Measurements from ENCODE around the gene GTPBP1. TPM values are rescaled to one million over a fixed set of nuclear protein-coding genes. Genes with fewer than 3 reads are reported as not detected.

GTPBP1 gene
- polyA plus RNA-seq, 1 of the 3 experiments (the other 2 are of a cell fraction): 15.2 TPM

DNA sequence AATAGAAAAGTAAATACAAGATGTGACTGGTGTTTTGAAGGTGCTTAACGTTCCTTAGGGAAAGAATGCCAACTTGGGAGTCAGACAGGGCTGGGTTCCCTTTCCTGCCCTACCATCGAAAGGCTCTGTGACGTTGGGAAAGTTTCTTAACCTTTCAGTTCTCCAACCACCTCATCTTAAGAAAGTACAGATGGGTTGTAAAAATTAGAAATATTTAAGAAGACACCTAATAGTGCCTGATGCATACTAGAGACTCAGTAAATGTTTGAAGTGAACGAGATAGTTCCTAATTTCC lies 1.1 kb downstream of the GTPBP1 start:
- ChIA-PET POLR2A (no interaction called here), CTCF (interaction anchor here (1.1 to 1.7 kb wide), 2 partner anchors 25 to 26 kb away, joined by 6 to 7 read pairs; partner anchors contain the start of gene TOMM22)
- no peak for DNase-seq
- Histone ChIP-seq H3K9me2 (no peaks in the 10 kb centered on the region), H3K4me1 (ENCODE audit: control insufficient read depth in 1 of 2, insufficient read depth in 2 of 2, low read depth in 1 of 2, low read length in 1 of 2) (peaks cover 0 to 5% of the 10 kb centered on the region in 2 experiments; a peak in 2 of 4 replicates), H3K27me3 (ENCODE audit: insufficient read depth) (no peaks in the 10 kb centered on the region), H4K20me1 (ENCODE audit: insufficient read depth) (peaks cover 21% of the 10 kb centered on the region; the same call in 1 of the 2 replicates), H3K4me2 (peak overlapping the region; percentile 77), H3K36me3 (replicated peaks in 1 of 2; ENCODE audit: control insufficient read depth in 1 of 2, insufficient read depth in 2 of 2, low read length in 1 of 2) (peaks cover 0 to 3% of the 10 kb centered on the region in 2 experiments), H3K9me3 (no peaks in the 10 kb centered on the region), H3F3A (replicated peaks; ENCODE audit: insufficient read depth) (no peaks in the 10 kb centered on the region), H3K9ac (peak overlapping the region; percentile 84; the same call in 1 of the 2 replicates), H3K27ac (ENCODE audit: low read depth in 2 of 2, low read length in 1 of 2) (peak overlapping the region in 1 of 2 experiments; percentile 66; a peak in 2 of 4 replicates), H3K79me2 (ENCODE audit: insufficient read depth) (peaks cover 54% of the 10 kb centered on the region), H2AFZ (ENCODE audit: low read depth) (no peak overlapping the region), H3K4me3 (ENCODE audit: low read depth in 2 of 2, low read length in 1 of 2) (peak overlapping the region; percentile 65 to 66)
- 4% methylated on average over 4 of the region's 4 CpGs for WGBS (ENCODE audit: low lambda C conversion rate)
- TF ChIP-seq POLR2AphosphoS5 (IDR thresholded peaks at IDR 0.05; ENCODE audit: low read depth, low read length) (no peak), RAD21 (IDR thresholded peaks at IDR 0.05; ENCODE audit: low read length) (no peak), GATA2 (CRISPR knock-in tag; IDR thresholded peaks at IDR 0.05) (no peak), NFIC (IDR thresholded peaks at IDR 0.05; ENCODE audit: borderline replicate concordance) (no peak), MEF2A (IDR thresholded peaks at IDR 0.05; ENCODE audit: borderline replicate concordance, low read depth) (no peak), TAF1 (IDR thresholded peaks at IDR 0.05; ENCODE audit: borderline replicate concordance, low read depth, low read length) (no peak), TCF12 (IDR thresholded peaks at IDR 0.05) (no peak), RFX5 (IDR thresholded peaks at IDR 0.05; ENCODE audit: low read length) (no peak), FOXJ3 (CRISPR knock-in tag; IDR thresholded peaks at IDR 0.05) (no peak), CHD2 (IDR thresholded peaks at IDR 0.05; ENCODE audit: low read length, partially characterized antibody) (no peak), NRF1 (IDR thresholded peaks at IDR 0.05; ENCODE audit: low read depth, low read length) (no peak)
- TF ChIP-seq, protein P1, sequence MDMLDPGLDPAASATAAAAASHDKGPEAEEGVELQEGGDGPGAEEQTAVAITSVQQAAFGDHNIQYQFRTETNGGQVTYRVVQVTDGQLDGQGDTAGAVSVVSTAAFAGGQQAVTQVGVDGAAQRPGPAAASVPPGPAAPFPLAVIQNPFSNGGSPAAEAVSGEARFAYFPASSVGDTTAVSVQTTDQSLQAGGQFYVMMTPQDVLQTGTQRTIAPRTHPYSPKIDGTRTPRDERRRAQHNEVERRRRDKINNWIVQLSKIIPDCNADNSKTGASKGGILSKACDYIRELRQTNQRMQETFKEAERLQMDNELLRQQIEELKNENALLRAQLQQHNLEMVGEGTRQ (IDR thresholded peaks at IDR 0.05; ENCODE audit: borderline replicate concordance, low read depth, low read length): no peak
- TF ChIP-seq, protein P2, sequence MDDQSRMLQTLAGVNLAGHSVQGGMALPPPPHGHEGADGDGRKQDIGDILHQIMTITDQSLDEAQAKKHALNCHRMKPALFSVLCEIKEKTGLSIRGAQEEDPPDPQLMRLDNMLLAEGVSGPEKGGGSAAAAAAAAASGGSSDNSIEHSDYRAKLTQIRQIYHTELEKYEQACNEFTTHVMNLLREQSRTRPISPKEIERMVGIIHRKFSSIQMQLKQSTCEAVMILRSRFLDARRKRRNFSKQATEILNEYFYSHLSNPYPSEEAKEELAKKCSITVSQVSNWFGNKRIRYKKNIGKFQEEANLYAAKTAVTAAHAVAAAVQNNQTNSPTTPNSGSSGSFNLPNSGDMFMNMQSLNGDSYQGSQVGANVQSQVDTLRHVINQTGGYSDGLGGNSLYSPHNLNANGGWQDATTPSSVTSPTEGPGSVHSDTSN (IDR thresholded peaks at IDR 0.05): no peak
- TF ChIP-seq, protein P3, sequence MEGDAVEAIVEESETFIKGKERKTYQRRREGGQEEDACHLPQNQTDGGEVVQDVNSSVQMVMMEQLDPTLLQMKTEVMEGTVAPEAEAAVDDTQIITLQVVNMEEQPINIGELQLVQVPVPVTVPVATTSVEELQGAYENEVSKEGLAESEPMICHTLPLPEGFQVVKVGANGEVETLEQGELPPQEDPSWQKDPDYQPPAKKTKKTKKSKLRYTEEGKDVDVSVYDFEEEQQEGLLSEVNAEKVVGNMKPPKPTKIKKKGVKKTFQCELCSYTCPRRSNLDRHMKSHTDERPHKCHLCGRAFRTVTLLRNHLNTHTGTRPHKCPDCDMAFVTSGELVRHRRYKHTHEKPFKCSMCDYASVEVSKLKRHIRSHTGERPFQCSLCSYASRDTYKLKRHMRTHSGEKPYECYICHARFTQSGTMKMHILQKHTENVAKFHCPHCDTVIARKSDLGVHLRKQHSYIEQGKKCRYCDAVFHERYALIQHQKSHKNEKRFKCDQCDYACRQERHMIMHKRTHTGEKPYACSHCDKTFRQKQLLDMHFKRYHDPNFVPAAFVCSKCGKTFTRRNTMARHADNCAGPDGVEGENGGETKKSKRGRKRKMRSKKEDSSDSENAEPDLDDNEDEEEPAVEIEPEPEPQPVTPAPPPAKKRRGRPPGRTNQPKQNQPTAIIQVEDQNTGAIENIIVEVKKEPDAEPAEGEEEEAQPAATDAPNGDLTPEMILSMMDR (IDR thresholded peaks at IDR 0.05): no peak

DNA sequence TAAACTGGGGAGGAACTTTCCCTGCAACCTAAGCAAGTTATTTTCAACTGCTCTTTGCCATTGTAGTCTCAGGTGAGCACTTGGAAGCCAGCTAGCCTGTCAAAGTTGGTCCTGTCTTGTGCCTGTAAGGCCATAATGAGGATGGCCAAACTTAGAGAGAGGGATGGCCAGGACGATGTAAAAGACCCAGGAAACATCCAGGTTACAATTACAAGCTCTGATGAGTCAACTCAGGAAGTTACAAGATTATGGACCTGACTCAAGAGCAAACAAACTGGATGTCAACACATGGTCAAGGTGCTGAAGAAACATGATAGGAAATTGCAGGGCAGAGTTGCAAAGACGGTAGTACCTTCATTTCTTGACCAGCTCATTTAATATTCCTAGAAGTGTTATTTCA lies 1.6 kb downstream of the GTPBP1 start:
- no peak for DNase-seq
- TF ChIP-seq FOXJ3 (CRISPR knock-in tag; IDR thresholded peaks at IDR 0.05) (no peak), SMC3 (IDR thresholded peaks at IDR 0.05; ENCODE audit: low read depth, low read length) (no peak), JUND (IDR thresholded peaks at IDR 0.05) (no peak), RAD21 (IDR thresholded peaks at IDR 0.05; ENCODE audit: low read length) (no peak), TAF1 (IDR thresholded peaks at IDR 0.05; ENCODE audit: borderline replicate concordance, low read depth, low read length) (no peak)
- TF ChIP-seq, protein P4, sequence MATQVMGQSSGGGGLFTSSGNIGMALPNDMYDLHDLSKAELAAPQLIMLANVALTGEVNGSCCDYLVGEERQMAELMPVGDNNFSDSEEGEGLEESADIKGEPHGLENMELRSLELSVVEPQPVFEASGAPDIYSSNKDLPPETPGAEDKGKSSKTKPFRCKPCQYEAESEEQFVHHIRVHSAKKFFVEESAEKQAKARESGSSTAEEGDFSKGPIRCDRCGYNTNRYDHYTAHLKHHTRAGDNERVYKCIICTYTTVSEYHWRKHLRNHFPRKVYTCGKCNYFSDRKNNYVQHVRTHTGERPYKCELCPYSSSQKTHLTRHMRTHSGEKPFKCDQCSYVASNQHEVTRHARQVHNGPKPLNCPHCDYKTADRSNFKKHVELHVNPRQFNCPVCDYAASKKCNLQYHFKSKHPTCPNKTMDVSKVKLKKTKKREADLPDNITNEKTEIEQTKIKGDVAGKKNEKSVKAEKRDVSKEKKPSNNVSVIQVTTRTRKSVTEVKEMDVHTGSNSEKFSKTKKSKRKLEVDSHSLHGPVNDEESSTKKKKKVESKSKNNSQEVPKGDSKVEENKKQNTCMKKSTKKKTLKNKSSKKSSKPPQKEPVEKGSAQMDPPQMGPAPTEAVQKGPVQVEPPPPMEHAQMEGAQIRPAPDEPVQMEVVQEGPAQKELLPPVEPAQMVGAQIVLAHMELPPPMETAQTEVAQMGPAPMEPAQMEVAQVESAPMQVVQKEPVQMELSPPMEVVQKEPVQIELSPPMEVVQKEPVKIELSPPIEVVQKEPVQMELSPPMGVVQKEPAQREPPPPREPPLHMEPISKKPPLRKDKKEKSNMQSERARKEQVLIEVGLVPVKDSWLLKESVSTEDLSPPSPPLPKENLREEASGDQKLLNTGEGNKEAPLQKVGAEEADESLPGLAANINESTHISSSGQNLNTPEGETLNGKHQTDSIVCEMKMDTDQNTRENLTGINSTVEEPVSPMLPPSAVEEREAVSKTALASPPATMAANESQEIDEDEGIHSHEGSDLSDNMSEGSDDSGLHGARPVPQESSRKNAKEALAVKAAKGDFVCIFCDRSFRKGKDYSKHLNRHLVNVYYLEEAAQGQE (IDR thresholded peaks at IDR 0.05; ENCODE audit: low read depth, low read length): no peak
- TF ChIP-seq, protein P1 (IDR thresholded peaks at IDR 0.05; ENCODE audit: borderline replicate concordance, low read depth, low read length): no peak
- Histone ChIP-seq H3K9me2 (no peaks in the 10 kb centered on the region), H3K9ac (no peak overlapping the region), H4K20me1 (ENCODE audit: insufficient read depth) (peaks cover 21% of the 10 kb centered on the region; the same call in 1 of the 2 replicates), H3K4me2 (peak overlapping the region; percentile 77), H3K4me1 (ENCODE audit: control insufficient read depth in 1 of 2, insufficient read depth in 2 of 2, low read depth in 1 of 2, low read length in 1 of 2) (peaks cover 0 to 5% of the 10 kb centered on the region in 2 experiments; a peak in 2 of 4 replicates), H3K4me3 (ENCODE audit: low read depth in 2 of 2, low read length in 1 of 2) (peak overlapping the region; percentile 65 to 66; a peak in 3 of 4 replicates), H3F3A (replicated peaks; ENCODE audit: insufficient read depth) (no peaks in the 10 kb centered on the region), H3K36me3 (replicated peaks in 1 of 2; ENCODE audit: control insufficient read depth in 1 of 2, insufficient read depth in 2 of 2, low read length in 1 of 2) (peaks cover 0 to 3% of the 10 kb centered on the region in 2 experiments), H3K27me3 (ENCODE audit: insufficient read depth) (no peaks in the 10 kb centered on the region), H3K9me3 (no peaks in the 10 kb centered on the region), H3K27ac (ENCODE audit: low read depth in 2 of 2, low read length in 1 of 2) (peak overlapping the region in 1 of 2 experiments; percentile 66; a peak in 1 of 4 replicates), H2AFZ (ENCODE audit: low read depth) (no peak overlapping the region), H3K79me2 (ENCODE audit: insufficient read depth) (peaks cover 59% of the 10 kb centered on the region)
- 42% methylated on average over 2 of the region's 2 CpGs for WGBS (ENCODE audit: low lambda C conversion rate)
- POLR2A ChIA-PET: no interaction called here
- CTCF ChIA-PET: interaction anchor here (1.1 to 1.7 kb wide), 3 partner anchors 25 to 26 kb away, joined by 3 to 7 read pairs (median 6); partner anchors contain the start of gene TOMM22
